M059J (cell line): ENCODE measurements around the gene ANKRD1. TPM values are rescaled to one million over a fixed set of nuclear protein-coding genes. Genes with fewer than 3 reads are reported as not detected.
A peak's percentile ranks its signal among the peaks of the same experiment; 100 is the strongest.
"Not testable (repeated sequence)": the region's sequence is repeated elsewhere in the genome, so short reads cannot be mapped to it uniquely, and the experiment has no call there.

Source experiments
- DNase-seq: peaks from one replicate; pipeline ENCODE4 v3.0.0-alpha.2; 2012; ENCODE audit warnings: low read depth
- total RNA-seq: library from RNA; depleted of rRNA; stranded (reverse); fragments of >200 nt; shearing (Covaris generic); gene quantifications from 2 replicates; pipeline ENCODE4 v1.2.3, GENCODE V29; 2014; rRNA removed

ANKRD1 gene
- total RNA-seq, result 32.4 and 40.0 TPM in 2 replicates

- peak; percentile 98 for DNase-seq
Observed at GRCh38 chr10:90920986-90921666, at the start of gene ANKRD1. ANKRD1 (minus strand) TSS chr10:90921087; CDS start chr10:90921027, 60 bp downstream.

DNA sequence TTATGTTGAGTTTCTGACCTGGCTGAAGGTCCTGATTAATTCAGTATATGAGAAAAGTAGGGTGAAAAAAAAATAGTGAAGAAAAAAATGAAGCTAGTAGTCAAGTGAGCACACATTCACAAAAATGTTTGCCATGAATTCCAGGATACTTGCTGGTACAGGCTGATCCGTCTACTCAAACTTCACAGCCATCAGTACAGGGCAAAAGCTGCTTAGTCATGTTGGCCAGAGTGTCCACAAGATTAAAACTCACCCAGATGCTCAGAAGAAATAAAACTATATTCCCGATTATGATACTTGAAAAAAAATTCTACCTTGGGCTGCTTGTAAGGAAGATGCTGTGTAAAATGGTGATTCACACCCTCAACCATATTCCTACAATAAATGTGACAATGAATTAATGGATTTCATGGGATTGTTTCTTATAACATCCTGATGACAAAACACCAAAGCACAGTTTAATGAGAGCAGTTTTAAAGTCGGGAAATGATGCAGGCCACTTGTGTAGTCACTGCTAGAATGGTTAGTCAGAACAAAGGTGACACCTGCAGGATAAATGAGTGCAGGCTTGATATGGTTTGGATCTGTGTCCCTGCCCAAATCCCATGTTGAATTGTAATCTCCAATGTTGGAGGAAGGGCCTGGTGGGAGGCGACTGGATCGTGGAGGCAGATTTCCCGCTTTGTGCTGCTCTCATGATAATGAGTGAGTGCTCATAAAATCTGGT, 49.2 kb upstream of the ANKRD1 start:
- peak; percentile 75 for DNase-seq

DNA sequence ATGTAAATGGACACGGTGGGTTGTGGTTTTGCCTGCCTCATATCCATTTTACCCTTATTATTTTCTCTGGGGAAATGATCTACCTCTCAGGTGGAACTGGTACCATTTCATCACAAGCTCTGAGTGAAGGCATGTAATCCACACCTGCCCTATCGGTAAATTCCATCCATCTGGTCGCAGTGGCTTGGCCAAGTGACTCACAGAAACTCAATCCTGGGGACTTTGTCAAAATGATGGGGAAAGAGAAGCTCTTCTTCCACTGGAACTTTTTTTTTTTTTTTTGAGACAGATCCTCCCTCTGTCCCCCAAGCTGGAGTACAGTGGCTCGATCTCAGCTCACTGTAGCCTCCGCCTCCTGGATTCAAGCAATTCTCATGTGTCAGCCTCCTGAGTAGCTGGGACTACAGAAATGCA, 48.2 kb upstream of the ANKRD1 start:
- DNase-seq, result peak; percentile 74

DNA sequence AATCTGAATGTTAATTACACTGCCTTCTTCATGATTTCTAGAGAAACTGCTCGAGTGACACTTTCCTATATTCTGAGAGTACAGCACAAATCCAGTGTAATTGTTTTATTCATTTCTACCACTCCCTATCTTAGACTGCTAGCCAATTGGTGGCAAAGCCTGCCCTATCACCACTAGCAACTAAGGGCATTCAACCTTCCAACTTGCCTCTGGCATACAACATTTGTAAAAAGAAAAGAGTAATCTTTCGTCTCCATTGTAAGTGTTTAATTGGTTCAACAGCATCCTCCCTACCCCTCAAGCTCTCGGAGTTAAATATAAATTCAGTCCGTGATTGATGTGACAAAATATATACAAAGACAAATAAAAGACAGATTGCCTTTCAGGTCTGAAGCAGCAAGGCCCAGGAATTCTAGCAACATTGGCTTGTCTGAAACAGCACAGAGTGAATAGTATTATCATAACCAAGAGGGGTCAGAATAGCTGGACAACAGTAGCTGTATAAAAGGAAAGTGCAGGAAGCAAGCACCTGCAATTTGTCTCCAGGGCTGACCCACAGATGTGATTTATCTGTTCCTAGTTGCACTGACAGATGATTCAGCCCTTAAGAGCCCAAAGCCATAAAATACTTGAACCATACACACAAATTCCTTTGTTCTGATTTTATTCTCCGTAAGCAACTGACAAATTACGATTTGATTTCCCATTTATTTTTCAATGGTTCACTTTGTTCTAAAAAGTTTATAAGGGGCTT, 47.6 kb upstream of the ANKRD1 start:
- peak; percentile 96 for DNase-seq

GRCh38 chr10:90967865-90968264, 47.0 kb upstream of the ANKRD1 start:
- no peak for DNase-seq

GRCh38 chr10:90966146-90966545, 45.3 kb upstream of the ANKRD1 start:
- DNase-seq, result peak; percentile 45

DNA sequence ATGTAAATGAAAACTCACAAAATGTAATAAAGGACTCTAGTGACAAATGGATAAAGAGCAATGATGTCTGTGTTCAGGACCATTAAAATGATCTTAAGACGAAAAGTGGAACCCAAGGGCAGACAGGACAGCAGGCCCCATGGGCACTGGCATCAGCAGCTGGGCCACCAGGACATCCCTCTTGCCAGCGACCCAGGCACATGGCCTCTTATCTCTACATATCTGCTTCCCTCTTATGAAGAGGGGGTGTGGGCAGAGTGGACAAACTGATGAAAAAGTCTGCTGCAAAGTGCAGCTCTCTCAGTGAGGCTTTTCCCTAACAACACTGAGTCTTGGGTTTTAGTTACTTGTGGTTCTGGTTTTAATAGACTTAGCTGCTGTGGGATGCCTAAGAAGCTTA, 44.8 kb upstream of the ANKRD1 start:
- no peak for DNase-seq

GRCh38 chr10:90964781-90965465, 44.0 kb upstream of the ANKRD1 start:
- peak; percentile 33 for DNase-seq

DNA sequence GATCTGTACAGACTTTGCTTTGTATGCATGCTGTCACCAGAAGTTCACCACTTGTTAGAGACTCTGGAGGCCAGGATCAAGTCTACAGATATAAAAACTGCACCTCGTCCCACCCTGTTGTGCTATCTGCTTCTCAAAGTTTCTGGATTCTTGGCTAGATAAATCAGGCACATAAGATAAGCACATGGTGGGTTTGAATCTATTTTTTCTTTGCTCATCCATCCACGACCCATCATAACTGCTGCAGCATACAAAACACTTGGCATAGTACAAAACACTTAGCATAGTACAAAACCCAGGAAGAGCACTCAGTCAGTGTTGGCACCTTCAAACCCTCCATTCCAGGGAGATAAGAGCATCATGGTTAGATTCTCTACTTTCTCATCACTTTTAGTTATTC, 42.4 kb upstream of the ANKRD1 start:
- no peak for DNase-seq

DNA sequence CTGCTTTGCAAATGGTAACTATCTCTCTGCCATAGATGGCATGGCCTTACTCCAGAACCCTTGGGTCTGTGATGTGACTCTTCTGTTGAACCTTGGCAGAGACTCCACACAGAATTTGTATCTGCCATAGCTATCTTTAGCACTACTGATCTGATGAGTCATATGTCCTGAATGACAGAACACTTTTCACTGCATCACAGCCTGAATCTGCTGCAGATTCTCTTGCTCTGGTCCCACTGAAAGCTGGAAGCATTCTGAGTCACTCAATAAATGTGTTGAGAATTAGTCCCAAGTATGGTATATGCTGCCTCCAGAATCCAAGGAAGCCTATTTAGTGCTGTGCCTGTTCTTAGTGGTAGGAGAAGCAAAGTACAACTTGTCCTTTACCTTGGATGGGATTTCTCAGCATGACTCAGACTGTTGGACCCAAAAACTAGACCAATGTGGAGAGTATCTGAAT, 39.5 kb upstream of the ANKRD1 start:
- DNase-seq, result peak; percentile 96

- peak; percentile 48 for DNase-seq
Observed at GRCh38 chr10:90959826-90960225, 38.9 kb upstream of the ANKRD1 start.

- DNase-seq, result peak; percentile 34
Observed at GRCh38 chr10:90958781-90959180, 37.9 kb upstream of the ANKRD1 start.

DNA sequence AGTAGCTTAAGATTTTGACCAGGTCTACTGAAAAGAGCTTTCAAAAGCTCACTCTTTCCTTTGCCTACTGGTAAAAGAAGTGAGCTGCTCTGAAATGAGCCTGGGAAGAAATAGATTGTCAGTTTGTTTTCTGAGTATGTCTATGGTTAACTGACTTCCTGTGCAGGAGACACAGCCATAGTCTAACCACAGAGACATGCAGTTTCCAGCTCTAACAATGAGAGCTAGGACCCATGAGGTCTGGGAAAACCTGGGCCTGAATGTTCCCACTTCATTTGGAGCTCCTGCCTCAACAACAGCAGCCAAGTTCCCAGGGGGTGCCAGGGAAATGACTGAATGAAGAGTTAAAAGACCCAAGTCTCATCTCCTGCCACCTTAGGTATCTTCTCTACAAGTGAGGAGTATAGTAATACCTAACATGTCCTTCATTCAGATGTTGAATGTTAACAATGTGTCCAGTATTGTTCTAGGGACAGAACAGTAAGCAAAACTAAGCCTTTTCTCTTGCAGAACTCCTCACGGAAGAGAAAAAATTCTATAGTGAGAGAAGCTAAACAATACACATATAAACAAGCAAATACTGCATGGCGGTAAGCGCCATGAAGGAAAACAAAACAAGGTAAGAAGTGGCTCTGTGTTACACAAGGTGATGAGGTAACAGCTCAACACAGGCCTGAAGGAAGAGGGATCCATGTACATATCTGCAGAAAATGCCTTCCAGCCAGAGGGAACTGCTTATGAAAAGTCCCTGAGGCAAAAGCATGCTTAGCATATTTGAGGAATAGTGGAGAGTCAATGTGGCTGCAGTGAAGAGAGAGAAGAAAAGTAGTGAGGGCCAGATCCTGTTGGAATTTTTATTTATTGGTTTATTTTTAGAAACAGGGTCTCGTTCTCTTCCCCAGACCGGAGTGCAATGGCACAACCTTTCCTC, 26.4 kb upstream of the ANKRD1 start:
- peak; percentile 72 for DNase-seq

DNA sequence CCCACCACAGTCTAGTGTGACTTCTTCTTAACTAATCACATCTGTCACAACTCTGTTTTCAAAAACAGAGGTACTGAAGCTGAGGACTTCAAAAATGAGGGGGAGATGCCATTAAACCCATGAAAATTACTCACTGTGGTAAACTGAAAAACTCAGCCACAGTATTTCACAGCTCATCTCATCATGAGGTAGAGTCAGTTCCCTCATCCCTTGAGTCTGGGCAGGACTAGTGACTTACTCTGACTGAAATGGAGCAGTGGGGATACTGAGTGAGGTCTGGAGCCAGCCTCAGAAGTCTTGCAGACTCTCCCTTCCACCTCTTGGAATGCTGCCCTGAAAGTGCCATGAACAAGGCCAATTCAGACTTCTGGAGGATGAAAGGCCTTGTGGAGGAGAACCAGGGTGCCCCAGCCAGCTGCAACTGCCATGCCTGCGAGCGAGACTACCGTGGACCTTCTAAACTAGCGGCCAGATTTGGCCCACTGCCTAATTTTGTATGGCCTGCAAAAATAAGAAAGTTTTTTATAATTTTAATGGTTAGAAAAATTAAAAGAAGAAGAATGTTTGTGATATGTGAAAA, 24.7 kb upstream of the ANKRD1 start:
- peak; percentile 45 for DNase-seq

DNA sequence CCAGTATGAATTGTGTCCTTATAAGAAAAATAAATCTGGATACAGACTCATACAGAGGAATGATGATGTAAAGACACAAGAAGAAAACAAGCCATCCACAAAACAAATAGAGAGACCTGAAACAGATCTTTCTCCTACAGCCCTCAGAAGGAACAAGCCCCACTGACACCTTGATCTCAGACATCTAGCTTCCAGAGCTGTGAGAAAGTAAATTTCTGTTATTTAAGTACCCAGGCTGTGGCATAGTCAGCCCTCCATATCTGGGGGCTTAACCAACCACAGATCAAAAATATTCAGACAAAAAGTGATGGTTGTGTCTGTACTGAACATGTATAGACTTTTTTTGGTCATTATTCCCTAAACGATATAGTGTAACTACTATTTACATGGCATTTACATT, 23.9 kb upstream of the ANKRD1 start:
- DNase-seq, result no peak

DNA sequence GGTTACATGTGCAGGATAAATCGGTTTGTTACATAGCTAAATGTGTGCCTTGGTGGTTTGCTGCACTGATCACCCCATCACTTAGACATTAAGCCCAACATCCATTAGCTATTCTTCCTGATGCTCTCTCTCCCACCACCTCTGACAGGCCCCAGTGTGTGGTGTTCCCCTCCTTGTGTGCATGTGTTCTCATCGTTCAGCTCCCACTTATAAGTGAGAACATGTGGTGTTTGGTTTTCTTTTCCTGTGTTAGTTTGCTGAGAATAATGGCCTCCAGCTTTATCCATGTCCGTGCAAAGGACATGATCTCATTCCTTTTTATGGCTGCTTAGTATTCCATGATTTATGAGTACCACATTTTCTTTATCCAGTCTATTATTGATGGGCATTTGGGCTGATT, 22.1 kb upstream of the ANKRD1 start:
- not testable (repeated sequence) for DNase-seq

- DNase-seq, result no peak
Observed at GRCh38 chr10:90939648-90940047, 18.8 kb upstream of the ANKRD1 start.

GRCh38 chr10:90939116-90939515, 18.2 kb upstream of the ANKRD1 start:
- DNase-seq, result no peak

DNA sequence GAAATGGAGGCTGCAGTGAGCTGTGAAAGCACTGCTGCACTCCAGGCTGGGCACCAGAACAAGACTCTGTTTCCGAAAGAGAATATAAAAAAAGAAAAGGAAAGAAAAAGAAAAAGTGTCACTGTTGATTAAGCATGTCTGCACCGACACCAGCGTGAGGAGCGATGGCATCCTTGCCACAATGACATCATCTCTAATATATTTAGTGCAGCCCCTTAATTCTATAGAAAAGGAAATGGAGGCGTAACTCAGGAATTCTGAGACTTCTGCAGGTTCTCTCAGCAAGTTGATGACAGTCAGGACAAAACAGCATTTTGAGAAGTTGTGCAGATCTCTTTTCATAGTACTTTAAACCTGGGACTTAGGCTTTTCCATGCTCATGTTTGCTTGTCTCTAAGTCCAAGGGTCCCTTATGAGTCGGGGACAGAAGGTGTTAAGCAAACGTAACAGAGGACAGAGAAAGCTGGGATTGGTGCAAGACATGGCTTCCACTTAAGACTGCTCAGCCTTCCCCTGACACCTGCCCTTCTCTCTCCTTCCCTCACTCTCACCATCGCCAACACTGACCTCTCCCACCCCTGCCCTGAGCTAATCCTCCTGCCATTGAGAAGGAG, 16.9 kb upstream of the ANKRD1 start:
- DNase-seq, result no peak

- DNase-seq, result no peak
Observed at GRCh38 chr10:90936276-90936659, 15.4 kb upstream of the ANKRD1 start.
